A549 (cell line): ENCODE measurements around the gene ZBTB11.

ENCODE experiments used
- BHLHE40 ChIP-seq: IDR thresholded peaks from 2 replicates; pipeline ENCODE4 v1.6.1; 2012; ENCODE audit warnings: low read depth, low read length, inconsistent platforms
- CEBPB ChIP-seq, 2 experiments: fragments of >200 bp in 1 of 2; sonication (Bioruptor Twin) in 1 of 2; formaldehyde crosslinking in 1 of 2; IDR thresholded peaks; 2 replicates each; pipeline ENCODE4 v1.6.1; 2012 to 2016
- CHD2 ChIP-seq: fragments of 150-350 bp; IDR thresholded peaks from 2 replicates; pipeline ENCODE4 v1.6.1; 2014; ENCODE audit warnings: low read length; ENCODE audit not compliant: partially characterized antibody
- CTCF ChIP-seq: fragments of >200 bp; sonication (Bioruptor Twin); formaldehyde crosslinking; IDR thresholded peaks from 3 replicates; pipeline ENCODE4 v1.5.1; 2016
- EP300 ChIP-seq, 2 experiments: fragments of >200 bp; sonication (Bioruptor Twin); formaldehyde crosslinking; IDR thresholded peaks; 2 replicates in 1 of 2; 3 replicates in 1 of 2; pipeline ENCODE4 v1.6.1; 2016 to 2017
- HDAC2 ChIP-seq: fragments of 200-600 bp; sonication (generic); IDR thresholded peaks from 2 replicates; pipeline ENCODE4 v1.6.1; 2016
- HES2 ChIP-seq: fragments of >200 bp; sonication (Bioruptor Twin); formaldehyde crosslinking; IDR thresholded peaks from 2 replicates; pipeline ENCODE4 v1.6.1; 2016
- KDM1A ChIP-seq: fragments of 200-600 bp; sonication (generic); IDR thresholded peaks from 2 replicates; pipeline ENCODE4 v1.6.1; 2016; ENCODE audit warnings: low read depth, mild to moderate bottlenecking
- MYC ChIP-seq: IDR thresholded peaks from 2 replicates; pipeline ENCODE4 v1.6.1; 2012; ENCODE audit warnings: mild to moderate bottlenecking, inconsistent platforms, low read length, improper control_type of control experiment, borderline replicate concordance
- NFE2L2 ChIP-seq: fragments of 150-350 bp; conservative IDR thresholded peaks from 2 replicates; pipeline ENCODE4 v1.6.1; 2014; ENCODE audit warnings: low read length
- POLR2A ChIP-seq: IDR thresholded peaks from 2 replicates; pipeline ENCODE4 v1.6.1; 2012; ENCODE audit warnings: mild to moderate bottlenecking, low read length
- SREBF2 ChIP-seq: fragments of 450-650 bp; IDR thresholded peaks from 2 replicates; pipeline ENCODE4 v1.6.1; 2014; ENCODE audit warnings: mild to moderate bottlenecking, moderate library complexity
- USF2 ChIP-seq: fragments of 450-650 bp; IDR thresholded peaks from 2 replicates; pipeline ENCODE4 v1.6.1; 2014; ENCODE audit warnings: antibody characterized with exemption
- ZFP36 ChIP-seq: fragments of 450-650 bp; IDR thresholded peaks from 2 replicates; pipeline ENCODE4 v1.6.1; 2014; ENCODE audit warnings: borderline replicate concordance; ENCODE audit not compliant: partially characterized antibody

GRCh38 chr3:101667331-101667730, 9.6 kb downstream of the ZBTB11 start:
- TF ChIP-seq BHLHE40 (no peak), CTCF (no peak), HDAC2 (no peak), KDM1A (no peak), POLR2A (no peak), NFE2L2 (no peak), MYC (no peak), ZFP36 (no peak), CHD2 (no peak), HES2 (no peak), USF2 (no peak), EP300 (IDR thresholded peaks at IDR 0.05) (no peak), CEBPB (IDR thresholded peaks at IDR 0.05) (no peak), SREBF2 (no peak)
